Endothelial cell of hepatic sinusoid (primary cell): ENCODE results near the gene EIF4G3.

ENCODE experiments used
- in situ Hi-C: cut with HindIII; loops from 2 replicates; pipeline ENCODE4 v1.10.0; 2017; ENCODE audit warnings: low sequenced_read_pairs

The EIF4G3 gene

GRCh38 chr1:20849100-20849499, 327.6 kb downstream of the EIF4G3 start:
- in situ Hi-C loops = loop anchor here (10.0 kb wide), 1 partner anchor 64 kb away; the partner anchor contains the start of gene HP1BP3

- in situ Hi-C loops = loop anchor here (10.0 kb wide), 1 partner anchor 63 kb away; the partner anchor contains the start of gene HP1BP3
Observed at GRCh38 chr1:20848162-20848561, 328.5 kb downstream of the EIF4G3 start.

- in situ Hi-C loops = loop anchor here (10.0 kb wide), 1 partner anchor 63 kb away; the partner anchor contains the start of gene HP1BP3
Observed at GRCh38 chr1:20847611-20848080, 329.1 kb downstream of the EIF4G3 start.

GRCh38 chr1:20846461-20847374, 330.0 kb downstream of the EIF4G3 start:
- in situ Hi-C loops = loop anchor here (10.0 kb wide), 1 partner anchor 62 kb away; the partner anchor contains the start of gene HP1BP3

GRCh38 chr1:20840731-20841130, 336.0 kb downstream of the EIF4G3 start:
- in situ Hi-C loops = loop anchor here (10.0 kb wide), 1 partner anchor 56 kb away; the partner anchor contains the start of gene HP1BP3

GRCh38 chr1:20837554-20838192, 339.0 kb downstream of the EIF4G3 start:
- in situ Hi-C loops = no loop called here

- in situ Hi-C loops = no loop called here
Observed at GRCh38 chr1:20836230-20836629, 340.5 kb downstream of the EIF4G3 start.

GRCh38 chr1:20834780-20835179, 341.9 kb downstream of the EIF4G3 start:
- in situ Hi-C loops = no loop called here

GRCh38 chr1:20834192-20834591, 342.5 kb downstream of the EIF4G3 start:
- in situ Hi-C loops = no loop called here

GRCh38 chr1:20830378-20830777, 346.3 kb downstream of the EIF4G3 start:
- in situ Hi-C loops = no loop called here

- in situ Hi-C loops = no loop called here
Observed at GRCh38 chr1:20829946-20830345, 346.8 kb downstream of the EIF4G3 start.

- in situ Hi-C loops = no loop called here
Observed at GRCh38 chr1:20829531-20829930, 347.2 kb downstream of the EIF4G3 start.

- in situ Hi-C loops = no loop called here
Observed at GRCh38 chr1:20823845-20824244, 352.9 kb downstream of the EIF4G3 start.

GRCh38 chr1:20821466-20821865, 355.2 kb downstream of the EIF4G3 start:
- in situ Hi-C loops = no loop called here

- in situ Hi-C loops = no loop called here
Observed at GRCh38 chr1:20819818-20820217, 356.9 kb downstream of the EIF4G3 start.

- in situ Hi-C loops = no loop called here
Observed at GRCh38 chr1:20814534-20814871, 362.2 kb downstream of the EIF4G3 start.

GRCh38 chr1:20811916-20812315, 364.8 kb downstream of the EIF4G3 start:
- in situ Hi-C loops = no loop called here

- in situ Hi-C loops = no loop called here
Observed at GRCh38 chr1:20793236-20793635, 383.5 kb downstream of the EIF4G3 start.

GRCh38 chr1:20792196-20792595, 384.5 kb downstream of the EIF4G3 start:
- in situ Hi-C loops = no loop called here

- in situ Hi-C loops = no loop called here
Observed at GRCh38 chr1:20790785-20791184, 385.9 kb downstream of the EIF4G3 start.

GRCh38 chr1:20789598-20789997, 387.1 kb downstream of the EIF4G3 start:
- in situ Hi-C loops = loop anchor here (5.0 to 10.0 kb wide), 2 partner anchors 55 to 87 kb away; no protein-coding TSS in a partner anchor
